K562 (cell line): Measurements from ENCODE around the gene MGAT4B. TPM values are rescaled to one million over a fixed set of nuclear protein-coding genes. Genes with fewer than 3 reads are reported as not detected.
A peak's percentile ranks its signal among the peaks of the same experiment; 100 is the strongest.

Experiments
- CBX1 ChIP-seq: sonication (generic); IDR thresholded peaks from 2 replicates; pipeline ENCODE4 v1.6.1; 2016; ENCODE audit warnings: antibody characterized with exemption, low read depth, mild to moderate bottlenecking
- CEBPG ChIP-seq, 3 experiments: fragments of 200-800 bp in 1 of 3; sonication (Bioruptor generic) in 1 of 3; sonication (generic) in 1 of 3; formaldehyde crosslinking in 1 of 3; IDR thresholded peaks in 2 of 3; conservative IDR thresholded peaks in 1 of 3; 2 replicates each; pipeline versions ENCODE4 v1.6.1 to v1.8.0; 2016 to 2022; ENCODE audit warnings: missing compliant biosample characterization in 2 of 3, missing genetic modification characterization in 2 of 3, mild to moderate bottlenecking in 1 of 3, missing genetic modification reagents in 1 of 3
- CTCF ChIP-seq, 3 experiments: IDR thresholded peaks in 2 of 3; conservative IDR thresholded peaks in 1 of 3; 2 replicates each; pipeline ENCODE4 v1.5.1; 2011 to 2012; ENCODE audit warnings: low read length in 3 of 3, mild to moderate bottlenecking in 3 of 3, control low read depth in 2 of 3, improper control_type of control experiment in 1 of 3, inconsistent platforms in 1 of 3, low read depth in 1 of 3, mixed read lengths in 1 of 3, moderate library complexity in 1 of 3; ENCODE audit not compliant: insufficient read depth in 2 of 3
- HMG20A ChIP-seq: fragments of 450-650 bp; formaldehyde crosslinking; conservative IDR thresholded peaks from 2 replicates; pipeline ENCODE4 v1.4.0; 2020; ENCODE audit warnings: mild to moderate bottlenecking, mixed read lengths
- MED1 ChIP-seq: sonication (generic); formaldehyde crosslinking; IDR thresholded peaks from 2 replicates; pipeline ENCODE4 v1.8.1; 2023; ENCODE audit warnings: missing genetic modification reagents, borderline replicate concordance
- NBN ChIP-seq: fragments of 450-650 bp; IDR thresholded peaks from 2 replicates; pipeline ENCODE4 v1.6.1; 2016; ENCODE audit warnings: low read depth, mild to moderate bottlenecking
- PPARD ChIP-seq: fragments of 250-450 bp; sonication (Bioruptor Pico); IDR thresholded peaks from 2 replicates; pipeline ENCODE4 v1.8.0; 2022; ENCODE audit warnings: inconsistent platforms, mild to moderate bottlenecking, moderate library complexity
- PRDM10 ChIP-seq: fragments of 450-650 bp; IDR thresholded peaks from 2 replicates; pipeline ENCODE4 v1.6.1; 2018; ENCODE audit not compliant: partially characterized antibody
- PRPF4 ChIP-seq: fragments of 200-400 bp; formaldehyde crosslinking; IDR thresholded peaks from one replicate; pipeline ENCODE4 v1.6.1; 2017; ENCODE audit warnings: low read length, low read depth, mild to moderate bottlenecking; ENCODE audit not compliant: insufficient read depth, poor library complexity, severe bottlenecking
- SIRT6 ChIP-seq: IDR thresholded peaks from one replicate; pipeline ENCODE4 v1.6.1; 2012; ENCODE audit warnings: low read depth, mild to moderate bottlenecking, control low read depth, inconsistent platforms, low read length, moderate library complexity
- SNIP1 ChIP-seq: fragments of 450-650 bp; IDR thresholded peaks from 2 replicates; pipeline ENCODE4 v1.7.1; 2017; ENCODE audit warnings: low read depth, mild to moderate bottlenecking
- TCF3 ChIP-seq: sonication (generic); formaldehyde crosslinking; IDR thresholded peaks from 2 replicates; pipeline ENCODE4 v1.4.0; 2020; ENCODE audit warnings: mild to moderate bottlenecking, missing genetic modification reagents
- TFAM ChIP-seq: fragments of 250-450 bp; sonication (Bioruptor Pico); conservative IDR thresholded peaks from 2 replicates; pipeline ENCODE4 v1.5.0; 2021; ENCODE audit warnings: mild to moderate bottlenecking, moderate library complexity
- WHSC1 ChIP-seq: IDR thresholded peaks from one replicate; pipeline ENCODE4 v1.6.1; 2012; ENCODE audit warnings: low read length, control low read depth, inconsistent platforms
- YY1 ChIP-seq, 3 experiments: IDR thresholded peaks; 2 replicates each; pipeline ENCODE4 v1.6.1; 2011; ENCODE audit warnings: low read length in 2 of 3, mild to moderate bottlenecking in 2 of 3, moderate library complexity in 2 of 3, borderline replicate concordance in 1 of 3, control low read depth in 1 of 3, low read depth in 1 of 3; ENCODE audit not compliant: insufficient read depth in 3 of 3, insufficient replicate concordance in 2 of 3, control insufficient read depth in 1 of 3, insufficient read length in 1 of 3; ENCODE audit errors: extremely low read depth in 1 of 3
- ZNF124 ChIP-seq: sonication (generic); formaldehyde crosslinking; IDR thresholded peaks from 2 replicates; pipeline ENCODE4 v1.8.1; 2022; ENCODE audit warnings: missing genetic modification reagents
- ZNF146 ChIP-seq: IDR thresholded peaks from one replicate; pipeline ENCODE4 v1.6.1; 2018; ENCODE audit warnings: missing compliant biosample characterization; ENCODE audit not compliant: unreplicated experiment
- ZNF280A ChIP-seq: fragments of 450-650 bp; IDR thresholded peaks from 2 replicates; pipeline ENCODE4 v1.6.1; 2018; ENCODE audit warnings: mild to moderate bottlenecking, low read depth; ENCODE audit not compliant: partially characterized antibody
- ZNF76 ChIP-seq: fragments of 250-450 bp; sonication (Bioruptor Pico); IDR thresholded peaks from 2 replicates; pipeline ENCODE4 v1.4.0; 2020; ENCODE audit warnings: mild to moderate bottlenecking, moderate library complexity, borderline replicate concordance
- ZNF778 ChIP-seq: fragments of 450-650 bp; formaldehyde crosslinking; IDR thresholded peaks from 2 replicates; pipeline ENCODE4 v1.4.0; 2020; ENCODE audit warnings: mild to moderate bottlenecking, moderate library complexity
- polyA plus RNA-seq, 8 experiments: library from polyadenylated mRNA; depleted of rRNA in 4 of 8; stranded (reverse) in 5 of 8; unstranded in 3 of 8; fragments of >200 nt; fragmentation: Nextera tagmentation in 2 of 8; fragmentation: Illumina TruSeq in 1 of 8; extraction: Ambion mirVana in 2 of 8; extraction: Trizol in 1 of 8; gene quantifications; 2 replicates each; pipeline versions ENCODE4 v1.2.1 to v1.2.3, GENCODE V29; 2011 to 2014; ENCODE audit warnings: inconsistent platforms in 1 of 8, missing spikeins in 1 of 8
- total RNA-seq, 7 experiments: library from RNA; depleted of rRNA in 6 of 7; stranded (reverse); fragments of >200 nt in 6 of 7; fragmentation: Illumina TruSeq in 2 of 7; extraction: Trizol in 2 of 7; gene quantifications; 2 replicates each; pipeline versions ENCODE4 v1.2.1 to v1.2.3, GENCODE V29; 2011 to 2021; ENCODE audit warnings: low replicate concordance in 1 of 7

Gene MGAT4B
- total and polyA plus RNA-seq, 9 of the 15 experiments (the other 6 are each of a cell fraction or from before 2014, with no cell fraction given), result 0.34 to 133 (median 75.4) TPM

GRCh38 chr5:179763215-179763945 is 43.3 kb downstream of the MGAT4B start (continued):
- no peak for TF ChIP-seq TCF3 (CRISPR knock-in tag)
- no peak for TF ChIP-seq TFAM (CRISPR knock-in tag)
- TF ChIP-seq MED1 (CRISPR knock-in tag), result no peak
- TF ChIP-seq ZNF280A, result no peak
- no peak for TF ChIP-seq SIRT6
- no peak for TF ChIP-seq SNIP1
- peak; percentile 87 to 99 (median 98) for TF ChIP-seq CTCF (IDR thresholded peaks at IDR 0.05 in 2 of 3, conservative IDR thresholded peaks at IDR 0.05 in 1 of 3; ENCODE audit: insufficient read depth in 2 of 3, low read depth in 1 of 3, low read length in 3 of 3)
- TF ChIP-seq ZNF778 (CRISPR knock-in tag), result no peak
- no peak for TF ChIP-seq CBX1
- TF ChIP-seq WHSC1, result no peak
- no peak for TF ChIP-seq PRPF4
- TF ChIP-seq NBN, result 0 out of 2 replicates have a peak, but pooled peaks have one; percentile 62
- no peak for TF ChIP-seq PRDM10
- TF ChIP-seq HMG20A (CRISPR knock-in tag), result no peak
- no peak for TF ChIP-seq CEBPG (CRISPR knock-in tag; IDR thresholded peaks at IDR 0.05)
- no peak for TF ChIP-seq CEBPG (tag; conservative IDR thresholded peaks at IDR 0.05 in 1 of 2, IDR thresholded peaks at IDR 0.05 in 1 of 2)
- TF ChIP-seq YY1 (IDR thresholded peaks at IDR 0.05; ENCODE audit: borderline replicate concordance in 1 of 3, control insufficient read depth in 1 of 3, extremely low read depth in 1 of 3, insufficient read depth in 3 of 3, insufficient read length in 1 of 3, insufficient replicate concordance in 2 of 3, low read depth in 1 of 3, low read length in 2 of 3), result no peak
- TF ChIP-seq PPARD (CRISPR knock-in tag), result no peak
- TF ChIP-seq ZNF146 (CRISPR knock-in tag), result no peak
- no peak for TF ChIP-seq ZNF76 (CRISPR knock-in tag)
- TF ChIP-seq ZNF124 (CRISPR knock-in tag), result no peak
